Erythroblast (primary cell): ENCODE results near the gene HDAC6.
"Not testable (repeated sequence)": the region's sequence is repeated elsewhere in the genome, so short reads cannot be mapped to it uniquely, and the experiment has no call there.

Experiments used
- GATA1 ChIP-seq: IDR thresholded peaks from 2 replicates; pipeline ENCODE4 v1.6.1; 2011; ENCODE audit warnings: low read depth, mild to moderate bottlenecking, control low read depth, low read length, moderate library complexity
- POLR2A ChIP-seq: IDR thresholded peaks from 2 replicates; pipeline ENCODE4 v1.6.1; 2011; ENCODE audit warnings: mild to moderate bottlenecking, low read length

GRCh38 chrX:48854121-48854804, 52.4 kb downstream of the HDAC6 start:
- not testable (repeated sequence) for TF ChIP-seq POLR2A, GATA1
